Measurements from ENCODE around the gene IRF2BP1. TPM values are rescaled to one million over a fixed set of nuclear protein-coding genes. Genes with fewer than 3 reads are reported as not detected.
"Not testable (repeated sequence)": the region's sequence is repeated elsewhere in the genome, so short reads cannot be mapped to it uniquely, and the experiment has no call there.

IRF2BP1 gene
- total RNA-seq, 8 experiments from 2014 or later = 10.4 to 20.5 (median 18.7) TPM

- Histone ChIP-seq H3K4me1 (replicated peaks in 1 of 2) (peaks cover 6 to 9% of the 10 kb centered on the region in 2 donors), H3K27ac (no peak overlapping the region), H3K4me3 (no peak overlapping the region)
- WGBS, 10 experiments = 94 to 100% (median 100%) methylated on average over 1 to 2 of the region's 4 CpGs; no CpG with 5 or more reads in 3 of the 10 experiments
- in situ Hi-C loops (cut with MboI; ENCODE audit: low pct_unique_long_range_greater_than_20kb in 2 of 9, low sequenced_read_pairs in 9 of 9, unreplicated experiment in 9 of 9) = no loop called here
- no peak for ATAC-seq (replicated peaks in 6 of 8)
Measured at GRCh38 chr19:45899919-45900589, 14.1 kb upstream of the IRF2BP1 start.

- in situ Hi-C loops (cut with MboI; ENCODE audit: low pct_unique_long_range_greater_than_20kb in 2 of 9, low sequenced_read_pairs in 9 of 9, unreplicated experiment in 9 of 9) = no loop called here
- ATAC-seq (replicated peaks in 6 of 8) = no peak
- Histone ChIP-seq H3K4me1 (replicated peaks in 1 of 2) (peaks cover 6 to 9% of the 10 kb centered on the region in 2 donors), H3K4me3 (no peak overlapping the region), H3K27ac (no peak overlapping the region)
- 40 to 100% (median 89%) methylated on average over 1 to 6 of the region's 7 CpGs; no CpG with 5 or more reads in 2 of the 10 experiments for WGBS, 10 experiments
Measured at GRCh38 chr19:45899253-45899652, 13.3 kb upstream of the IRF2BP1 start.

DNA sequence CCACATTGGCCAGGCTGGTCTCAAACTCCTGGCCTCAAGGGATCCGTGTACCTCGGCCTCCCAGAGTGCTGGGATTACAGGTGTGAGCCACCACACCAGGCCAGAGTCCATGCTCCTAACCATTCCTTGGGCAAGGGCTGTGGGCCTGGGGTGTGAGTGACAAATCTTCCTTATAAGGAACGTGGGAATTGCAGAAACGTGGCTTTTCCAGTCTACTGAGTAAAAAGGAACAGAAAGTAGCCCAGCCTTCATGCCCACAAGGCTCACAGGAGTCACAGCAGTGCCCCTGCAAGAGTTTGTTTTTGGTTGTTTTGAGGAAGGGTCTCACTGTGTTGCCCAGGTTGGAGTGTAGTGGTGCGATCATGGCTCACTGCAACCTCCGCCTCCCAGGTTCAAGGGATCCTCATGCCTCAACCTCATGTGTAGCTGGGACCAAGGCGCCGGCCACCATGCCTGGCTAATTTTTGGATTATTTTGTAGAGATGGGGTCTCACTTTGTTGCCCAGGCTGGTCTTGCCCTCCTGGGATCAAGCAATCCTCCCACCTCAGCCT, 11.4 kb upstream of the IRF2BP1 start:
- no peak overlapping the region for H3K4me3 ChIP-seq
- peaks cover 6% of the 10 kb centered on the region in 2 donors for H3K4me1 ChIP-seq (replicated peaks in 1 of 2)
- no peak for ATAC-seq (replicated peaks in 6 of 8)
- in situ Hi-C loops (cut with MboI; ENCODE audit: low pct_unique_long_range_greater_than_20kb in 2 of 9, low sequenced_read_pairs in 9 of 9, unreplicated experiment in 9 of 9) = no loop called here
- WGBS, 10 experiments = 70 to 100% (median 100%) methylated on average over 1 to 8 of the region's 8 CpGs; no CpG with 5 or more reads in 1 of the 10 experiments
- no peak overlapping the region for H3K27ac ChIP-seq

DNA sequence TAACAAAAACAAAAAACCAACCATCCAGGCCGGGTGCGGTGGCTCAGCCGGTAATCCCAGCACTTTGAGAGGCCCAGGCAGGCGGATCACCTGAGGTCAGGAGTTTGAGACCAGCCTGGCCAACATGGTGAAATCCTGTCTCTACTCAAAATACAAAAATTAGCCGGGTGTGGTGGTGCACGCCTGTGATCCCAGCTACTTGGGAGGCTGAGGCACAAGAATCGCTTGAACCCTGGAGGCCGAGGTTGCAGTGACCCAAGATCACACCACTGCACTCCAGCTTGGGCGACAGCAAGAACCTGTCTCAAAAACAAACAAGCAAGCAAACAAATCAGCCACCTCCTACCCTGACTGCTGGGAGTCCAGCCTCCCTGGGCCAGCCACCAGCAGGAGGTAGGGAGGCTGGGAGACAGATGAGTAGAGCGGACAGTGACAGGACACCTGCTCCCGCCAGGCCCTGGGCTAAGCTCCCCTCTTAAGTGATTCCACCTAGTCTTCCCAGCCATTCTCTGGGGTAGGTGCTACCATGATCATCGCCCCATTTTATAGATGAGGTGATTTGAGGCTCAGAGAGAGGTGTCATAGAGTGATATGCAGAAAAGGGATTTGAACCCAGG, 10.2 kb upstream of the IRF2BP1 start:
- ATAC-seq (replicated peaks in 6 of 8); H3K4me3 ChIP-seq; in situ Hi-C loops (cut with MboI; ENCODE audit: low pct_unique_long_range_greater_than_20kb in 2 of 9, low sequenced_read_pairs in 9 of 9, unreplicated experiment in 9 of 9); H3K27ac ChIP-seq; H3K4me1 ChIP-seq (replicated peaks in 1 of 2): not testable (repeated sequence)
- WGBS, 10 experiments = 60 to 100% (median 87%) methylated on average over 1 to 9 of the region's 12 CpGs; no CpG with 5 or more reads in 3 of the 10 experiments

DNA sequence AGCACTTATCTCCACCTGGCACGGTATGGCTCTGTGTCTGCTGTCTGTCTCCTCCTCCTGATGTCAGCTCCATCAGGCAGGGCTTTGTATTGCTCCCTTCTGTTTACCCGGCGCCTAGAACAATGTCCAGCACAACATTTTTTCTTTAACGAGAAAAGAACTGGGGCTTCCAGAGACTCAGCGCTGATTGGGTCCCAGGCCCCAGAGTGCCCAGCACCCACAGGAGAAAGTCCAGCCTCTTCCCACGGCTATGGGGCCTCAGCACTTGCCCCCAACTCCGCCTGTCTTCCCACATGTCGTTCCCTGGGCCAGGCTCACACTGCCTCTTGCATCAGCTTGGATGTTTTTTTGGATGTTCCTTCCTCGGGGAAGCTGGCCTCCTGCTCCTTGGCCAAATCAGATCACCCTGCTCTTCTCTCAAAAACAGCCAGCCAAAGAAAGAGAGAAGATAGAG, 9.6 kb upstream of the IRF2BP1 start:
- ATAC-seq (replicated peaks in 6 of 8) = no peak
- H3K27ac ChIP-seq = no peak overlapping the region
- 40 to 100% (median 76%) methylated on average over 1 to 9 of the region's 9 CpGs; no CpG with 5 or more reads in 3 of the 10 experiments for WGBS, 10 experiments
- in situ Hi-C loops (cut with MboI; ENCODE audit: low pct_unique_long_range_greater_than_20kb in 2 of 9, low sequenced_read_pairs in 9 of 9, unreplicated experiment in 9 of 9) = no loop called here
- no peak overlapping the region for H3K4me3 ChIP-seq
- H3K4me1 ChIP-seq (replicated peaks in 1 of 2) = peaks cover 0 to under 1% of the 10 kb centered on the region in 2 donors

GRCh38 chr19:45890877-45891276, 4.9 kb upstream of the IRF2BP1 start:
- no peak for ATAC-seq (replicated peaks in 6 of 8)

DNA sequence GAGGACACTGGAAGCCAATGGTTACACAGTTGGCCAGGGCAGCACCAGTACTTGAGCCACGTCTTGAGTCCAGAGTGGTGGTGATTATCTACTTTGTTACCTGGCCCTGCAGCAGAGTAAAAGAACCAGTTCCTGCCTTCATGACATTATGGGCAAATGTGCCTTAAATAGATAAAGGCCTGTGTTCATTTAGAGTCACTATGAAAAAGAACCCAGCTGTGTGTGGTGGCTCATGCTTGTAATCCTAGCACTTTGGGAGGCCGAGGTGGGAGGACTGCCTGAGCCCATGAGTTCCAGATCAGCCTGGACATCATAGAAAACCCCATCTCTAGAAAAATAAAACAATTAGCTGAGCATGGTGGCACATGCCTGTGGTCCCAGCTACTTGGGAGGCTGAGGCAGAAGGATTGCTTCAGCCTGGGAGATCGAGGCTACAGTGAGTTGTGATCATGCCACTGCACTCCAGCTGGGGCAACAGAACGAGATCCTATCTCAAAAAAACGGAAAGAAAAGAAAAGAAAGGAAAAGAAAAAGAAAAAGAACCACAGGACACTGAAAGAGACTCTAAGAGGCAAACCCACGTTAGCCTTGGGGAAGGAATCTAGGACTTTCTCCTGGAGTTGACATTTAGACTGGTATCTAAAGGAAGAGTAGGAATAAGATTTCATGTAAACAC, 3.4 kb upstream of the IRF2BP1 start:
- in situ Hi-C loops (cut with MboI; ENCODE audit: low pct_unique_long_range_greater_than_20kb in 2 of 9, low sequenced_read_pairs in 9 of 9, unreplicated experiment in 9 of 9) = no loop called here
- Histone ChIP-seq H3K27ac (no peak overlapping the region), H3K4me3 (no peak overlapping the region), H3K4me1 (replicated peaks in 1 of 2) (peaks cover 12% of the 10 kb centered on the region in 2 donors)
- ATAC-seq (replicated peaks in 6 of 8) = no peak
- 25 to 77% (median 66%) methylated on average over 2 to 6 of the region's 6 CpGs; no CpG with 5 or more reads in 2 of the 10 experiments for WGBS, 10 experiments

More at GRCh38 chr19:45890877-45891276, 4.9 kb upstream of the IRF2BP1 start:
- in situ Hi-C loops (cut with MboI; ENCODE audit: low pct_unique_long_range_greater_than_20kb in 2 of 9, low sequenced_read_pairs in 9 of 9, unreplicated experiment in 9 of 9) = no loop called here
- H3K27ac ChIP-seq = no peak overlapping the region
- H3K4me1 ChIP-seq (replicated peaks in 1 of 2) = peaks cover 2 to 3% of the 10 kb centered on the region in 2 donors
- no CpG with 5 or more reads among the region's 17 CpGs for WGBS, 10 experiments
- no peak overlapping the region for H3K4me3 ChIP-seq

GRCh38 chr19:45887200-45887710, 1.3 kb upstream of the IRF2BP1 start:
- WGBS, 10 experiments = 33 to 100% (median 71%) methylated on average over 1 to 10 of the region's 10 CpGs; no CpG with 5 or more reads in 1 of the 10 experiments
- Histone ChIP-seq H3K4me1 (replicated peaks in 1 of 2) (peaks cover 29 to 30% of the 10 kb centered on the region in 2 donors), H3K4me3 (peak overlapping the region; percentile 56 to 95 (median 86)), H3K27ac (peak overlapping the region; percentile 84 to 85)
- in situ Hi-C loops (cut with MboI; ENCODE audit: low pct_unique_long_range_greater_than_20kb in 2 of 9, low sequenced_read_pairs in 9 of 9, unreplicated experiment in 9 of 9) = no loop called here
- no peak for ATAC-seq (replicated peaks in 6 of 8)

DNA sequence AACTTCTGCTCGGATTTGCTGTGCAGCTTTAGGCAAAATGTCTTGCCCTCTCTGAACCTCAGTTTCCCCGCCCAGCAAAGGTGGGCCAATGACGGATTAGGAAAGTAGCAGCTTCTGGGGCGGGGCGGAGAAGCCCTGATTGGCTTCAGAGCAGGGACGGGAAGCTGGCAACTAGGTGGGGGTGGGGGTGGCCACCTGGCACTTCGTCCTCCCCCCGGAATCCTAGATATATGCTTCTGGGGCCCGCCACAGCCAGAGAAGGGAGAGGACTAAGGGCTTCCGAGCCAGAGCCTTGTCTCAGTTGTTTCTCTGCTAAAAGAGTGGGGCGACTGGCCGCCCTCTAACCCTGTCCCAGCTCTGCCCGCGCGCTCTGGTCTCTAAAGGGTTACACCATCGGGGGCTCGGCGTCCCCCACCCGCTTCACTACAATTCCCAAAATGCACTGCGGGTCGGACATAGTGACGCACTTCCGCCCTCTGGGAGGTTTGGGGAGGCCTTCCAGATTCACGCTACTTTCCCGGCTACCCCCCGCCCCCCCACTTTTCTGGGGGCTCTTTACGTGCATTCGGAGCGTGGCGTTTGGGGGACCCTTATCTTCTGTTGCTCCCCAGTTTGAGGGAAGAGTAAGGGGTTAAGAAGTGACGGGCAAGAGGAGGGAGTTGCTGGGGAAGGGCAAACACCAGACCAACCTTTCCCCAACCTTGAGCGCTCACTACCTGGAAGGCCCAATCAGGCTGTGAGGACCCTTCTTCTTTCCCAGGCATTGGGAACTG, 672 bp upstream of the IRF2BP1 start:
- ATAC-seq (replicated peaks in 6 of 8) = peak; percentile 60 to 75 (median 67)
- in situ Hi-C loops (cut with MboI; ENCODE audit: low pct_unique_long_range_greater_than_20kb in 2 of 9, low sequenced_read_pairs in 9 of 9, unreplicated experiment in 9 of 9) = no loop called here
- 0 to 38% (median 0%) methylated on average over 1 to 2 of the region's 32 CpGs; no CpG with 5 or more reads in 6 of the 10 experiments for WGBS, 10 experiments
- H3K4me1 ChIP-seq (replicated peaks in 1 of 2) = peaks cover 30 to 36% of the 10 kb centered on the region in 2 donors
- H3K4me3 ChIP-seq = peak overlapping the region; percentile 56 to 95 (median 86)
- peak overlapping the region; percentile 84 to 85 for H3K27ac ChIP-seq

DNA sequence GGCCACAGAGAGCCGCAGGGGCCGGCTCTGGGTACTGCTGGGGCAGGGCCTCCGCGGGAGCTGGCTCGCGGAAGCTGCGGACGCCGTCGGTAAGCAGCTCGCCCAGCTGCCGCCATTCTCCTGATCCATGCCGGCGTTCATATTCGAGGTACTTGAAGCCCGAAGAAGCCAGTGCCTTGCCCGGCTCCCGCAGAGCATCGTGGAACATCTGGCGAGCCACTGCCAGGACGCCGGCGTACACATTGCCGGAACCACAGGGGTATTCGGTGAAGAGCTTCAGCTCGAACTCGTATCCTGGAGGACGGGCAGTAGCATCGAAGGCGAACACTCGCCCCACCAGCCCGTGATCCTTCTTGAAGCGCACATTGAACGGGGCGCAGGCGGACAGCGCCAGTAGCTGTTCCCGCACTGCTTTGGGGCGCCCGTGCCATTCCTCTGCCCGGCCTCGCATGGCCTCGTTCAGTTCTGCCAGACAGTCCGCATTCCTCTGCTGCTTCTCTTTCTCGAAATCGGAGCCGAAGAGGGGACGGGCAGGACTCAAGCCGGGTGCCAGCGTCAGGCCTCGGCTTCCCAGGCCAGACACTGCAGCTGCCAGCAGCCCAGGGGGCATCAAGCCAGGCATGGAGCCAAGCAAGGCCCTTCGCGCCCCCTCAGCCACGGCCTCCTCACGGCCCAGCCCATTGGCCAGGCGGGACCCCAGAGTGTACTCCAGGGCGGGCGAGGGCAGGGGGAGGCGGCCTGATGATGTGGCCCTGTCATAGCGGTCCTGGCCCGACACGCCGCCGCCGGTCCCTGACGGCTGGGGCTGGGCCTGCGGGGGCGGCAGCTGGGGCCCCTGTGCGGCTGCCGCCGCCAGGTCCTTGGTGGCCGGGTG, 1.0 kb downstream of the IRF2BP1 start:
- in situ Hi-C loops (cut with MboI; ENCODE audit: low pct_unique_long_range_greater_than_20kb in 2 of 9, low sequenced_read_pairs in 9 of 9, unreplicated experiment in 9 of 9) = no loop called here
- peaks cover 30 to 37% of the 10 kb centered on the region in 2 donors for H3K4me1 ChIP-seq (replicated peaks in 1 of 2)
- 76 to 100% (median 87%) methylated on average over 1 to 17 of the region's 72 CpGs; no CpG with 5 or more reads in 4 of the 10 experiments for WGBS, 10 experiments
- peak overlapping the region; percentile 82 to 85 for H3K27ac ChIP-seq
- peak in 7 of 8 experiments; percentile 1 to 53 (median 33) for ATAC-seq (replicated peaks in 6 of 8)
- peak overlapping the region; percentile 56 to 95 (median 86) for H3K4me3 ChIP-seq

DNA sequence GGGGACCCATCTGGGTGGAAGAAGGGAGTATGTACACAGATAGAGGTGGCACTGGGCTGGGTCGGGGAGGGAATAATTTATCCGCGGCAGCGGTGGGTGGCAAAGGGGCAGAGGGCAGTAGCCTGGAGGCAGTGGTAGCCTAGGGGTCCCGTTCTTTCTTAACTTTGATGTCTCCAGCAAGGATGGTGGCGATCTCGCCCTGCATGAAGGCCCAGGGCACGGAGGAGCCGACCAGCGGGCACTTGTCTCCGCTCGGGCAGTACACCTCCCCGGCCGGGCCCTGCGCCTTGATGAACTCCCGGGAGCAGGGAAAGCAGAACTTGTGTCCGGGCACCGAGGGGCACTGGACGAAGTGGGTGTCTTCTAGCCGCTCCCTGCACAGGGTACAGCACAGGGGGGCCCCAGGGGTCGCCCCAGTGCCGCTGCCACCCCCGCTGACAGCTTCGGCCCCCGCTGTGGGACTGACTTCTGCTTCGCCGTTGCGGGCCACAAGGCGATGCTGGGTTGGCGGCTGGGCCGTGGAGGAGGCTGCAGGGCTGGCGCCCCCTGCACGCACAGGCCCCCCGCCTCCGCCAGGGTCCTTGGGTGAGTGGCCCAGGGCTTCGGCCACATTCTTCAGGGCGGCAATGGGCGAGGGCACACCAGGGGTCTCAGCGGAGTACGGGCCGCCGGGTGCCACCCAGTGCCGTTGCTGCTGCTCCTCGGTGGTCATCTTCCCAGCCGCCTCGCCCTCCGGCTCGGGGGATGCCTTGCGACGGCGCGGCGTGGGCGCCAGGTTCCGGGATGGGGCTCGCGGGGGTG, 1.9 kb downstream of the IRF2BP1 start:
- peaks cover 30 to 37% of the 10 kb centered on the region in 2 donors for H3K4me1 ChIP-seq (replicated peaks in 1 of 2)
- no peak overlapping the region for H3K27ac ChIP-seq
- no peak for ATAC-seq (replicated peaks in 6 of 8)
- in situ Hi-C loops (cut with MboI; ENCODE audit: low pct_unique_long_range_greater_than_20kb in 2 of 9, low sequenced_read_pairs in 9 of 9, unreplicated experiment in 9 of 9) = no loop called here
- 60 to 100% (median 90%) methylated on average over 1 to 9 of the region's 57 CpGs; no CpG with 5 or more reads in 7 of the 10 experiments for WGBS, 10 experiments
- peak overlapping the region in 1 of 5 donors; percentile 89 for H3K4me3 ChIP-seq
